Gastroesophageal sphincter (tissue), 4 donors: ENCODE results near the gene CCDC57. TPM values are rescaled to one million over a fixed set of nuclear protein-coding genes. Genes with fewer than 3 reads are reported as not detected.
A peak's percentile ranks its signal among the peaks of the same experiment; 100 is the strongest.

Source experiments
- ATAC-seq: fragments of 150-250 bp; one replicate; pipeline ENCODE4 v1.9.1; 2016; ENCODE audit warnings: mild to moderate bottlenecking, moderate library complexity
- H3K27ac ChIP-seq, 4 donors: fragments of 200-600 bp; sonication (generic) in 3 of 4; 1 replicate in 3 of 4; 2 replicates in 1 of 4; pipeline ENCODE4 v1.5.1; 2016 to 2019
- H3K27me3 ChIP-seq: fragments of 200-600 bp; sonication (generic); one replicate; pipeline ENCODE4 v1.5.1; 2019
- H3K36me3 ChIP-seq, 2 donors: fragments of 200-600 bp; sonication (generic); one replicate each; pipeline ENCODE4 v1.5.1; 2019; ENCODE audit warnings: control low read depth in 1 of 2
- H3K4me1 ChIP-seq, 3 donors: fragments of 200-600 bp; sonication (generic); 1 replicate in 2 of 3; 2 replicates in 1 of 3; pipeline ENCODE4 v1.5.1; 2016 to 2019; ENCODE audit warnings: control low read depth in 2 of 3
- H3K4me3 ChIP-seq, 2 donors: fragments of 200-600 bp; sonication (generic); one replicate each; pipeline ENCODE4 v1.5.1; 2019; ENCODE audit warnings: mild to moderate bottlenecking in 1 of 2, moderate library complexity in 1 of 2
- H3K9me3 ChIP-seq, 3 donors: fragments of 200-600 bp; sonication (generic); one replicate each; pipeline ENCODE4 v1.5.1; 2017 to 2019; ENCODE audit warnings: control low read depth in 2 of 3
- EP300 ChIP-seq: sonication (generic); formaldehyde crosslinking; IDR thresholded peaks from one replicate; pipeline ENCODE4 v1.6.1; 2017; ENCODE audit warnings: antibody characterized with exemption, mild to moderate bottlenecking
- POLR2A ChIP-seq, 2 donors: fragments of 450-650 bp; IDR thresholded peaks; one replicate each; pipeline ENCODE4 v1.6.1; 2017; ENCODE audit warnings: antibody characterized with exemption in 2 of 2, mild to moderate bottlenecking in 2 of 2, moderate library complexity in 1 of 2
- POLR2AphosphoS5 ChIP-seq: sonication (generic); formaldehyde crosslinking; IDR thresholded peaks from one replicate; pipeline ENCODE4 v1.6.1; 2017; ENCODE audit warnings: antibody characterized with exemption
- WGBS, 2 donors: methylation state at CpG; one replicate each; pipeline ENCODE4 v1.1.5; 2018; ENCODE audit warnings: low coverage in 1 of 2; 5-methylcytosine and 5-hydroxymethylcytosine counted together
- total RNA-seq, 4 donors: library from RNA; depleted of rRNA; stranded (reverse); fragments of >200 nt; gene quantifications; one replicate each; pipeline ENCODE4 v1.1.0, GENCODE V29; 2016
- TF ChIP-seq, protein P1 (sequence below), 4 experiments: fragments of 200-600 bp in 2 of 4; fragments of 450-650 bp in 2 of 4; sonication (generic) in 1 of 4; IDR thresholded peaks; one replicate each; pipeline ENCODE4 v1.5.1; 2017 to 2019; ENCODE audit warnings: antibody characterized with exemption in 4 of 4, mild to moderate bottlenecking in 2 of 4, moderate library complexity in 2 of 4

CCDC57 gene
- total RNA-seq, 4 donors from 2014 or later = 6.5 to 28.2 (median 16.2) TPM

DNA sequence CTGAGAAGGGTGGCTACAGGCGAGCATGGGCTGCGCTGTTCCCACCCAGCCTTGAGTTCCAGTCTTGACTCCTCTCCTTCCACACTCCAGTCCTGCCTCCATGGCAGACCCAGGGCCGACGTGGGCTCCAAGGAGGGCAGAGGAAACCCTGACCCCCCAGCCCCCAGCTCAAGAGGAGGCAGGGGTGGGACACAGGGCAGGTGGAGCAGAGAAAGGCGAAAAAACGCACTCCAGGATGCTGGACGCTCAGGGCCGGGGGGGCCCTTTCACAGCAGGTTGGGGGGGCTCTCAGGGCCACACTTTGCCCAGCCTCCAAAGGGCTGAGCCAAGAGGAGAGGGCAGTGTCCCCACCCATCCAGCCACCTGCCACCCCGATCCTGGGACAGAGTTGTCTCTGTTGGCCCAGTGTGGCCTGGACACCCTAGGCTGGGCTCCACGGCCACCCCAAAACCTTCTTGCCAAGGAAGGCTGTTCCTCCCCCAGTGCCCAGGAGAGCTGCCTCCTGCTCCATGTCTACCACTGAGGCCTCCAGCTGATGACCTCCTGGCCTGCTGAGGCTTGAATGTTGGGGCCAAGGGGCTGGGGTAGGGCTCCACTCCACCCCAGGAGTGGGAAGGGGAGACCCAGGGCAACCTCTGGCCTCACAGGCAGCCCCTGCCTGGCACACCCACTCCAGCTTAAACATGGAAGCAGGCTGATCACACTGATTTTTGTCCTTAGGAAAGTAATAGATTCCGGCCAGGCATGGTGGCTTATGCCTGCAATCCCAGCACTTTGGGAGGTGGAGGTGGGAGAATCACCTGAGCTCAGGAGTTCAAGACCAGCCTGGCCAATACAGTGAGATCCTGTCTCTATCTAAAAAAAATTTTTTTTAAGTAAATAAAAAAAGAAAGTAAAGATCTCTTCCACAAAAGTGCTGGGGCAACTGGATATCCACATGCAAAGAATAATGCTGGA is 7.4 kb upstream of the CCDC57 start:
- H3K4me3 ChIP-seq = no peak overlapping the region
- peaks cover 0 to 29% (median 7%) of the 10 kb centered on the region in 3 donors for H3K4me1 ChIP-seq
- no peak overlapping the region for H3K27ac ChIP-seq
- H3K9me3 ChIP-seq = no peaks in the 10 kb centered on the region
- H3K36me3 ChIP-seq = no peaks in the 10 kb centered on the region
- WGBS, 2 donors = 80% methylated on average over 1 of the region's 11 CpGs; no CpG with 5 or more reads in 1 of the 2 donors
- H3K27me3 ChIP-seq = no peaks in the 10 kb centered on the region
- TF ChIP-seq POLR2A (IDR thresholded peaks at IDR 0.05) = no peak
- TF ChIP-seq, protein P1, sequence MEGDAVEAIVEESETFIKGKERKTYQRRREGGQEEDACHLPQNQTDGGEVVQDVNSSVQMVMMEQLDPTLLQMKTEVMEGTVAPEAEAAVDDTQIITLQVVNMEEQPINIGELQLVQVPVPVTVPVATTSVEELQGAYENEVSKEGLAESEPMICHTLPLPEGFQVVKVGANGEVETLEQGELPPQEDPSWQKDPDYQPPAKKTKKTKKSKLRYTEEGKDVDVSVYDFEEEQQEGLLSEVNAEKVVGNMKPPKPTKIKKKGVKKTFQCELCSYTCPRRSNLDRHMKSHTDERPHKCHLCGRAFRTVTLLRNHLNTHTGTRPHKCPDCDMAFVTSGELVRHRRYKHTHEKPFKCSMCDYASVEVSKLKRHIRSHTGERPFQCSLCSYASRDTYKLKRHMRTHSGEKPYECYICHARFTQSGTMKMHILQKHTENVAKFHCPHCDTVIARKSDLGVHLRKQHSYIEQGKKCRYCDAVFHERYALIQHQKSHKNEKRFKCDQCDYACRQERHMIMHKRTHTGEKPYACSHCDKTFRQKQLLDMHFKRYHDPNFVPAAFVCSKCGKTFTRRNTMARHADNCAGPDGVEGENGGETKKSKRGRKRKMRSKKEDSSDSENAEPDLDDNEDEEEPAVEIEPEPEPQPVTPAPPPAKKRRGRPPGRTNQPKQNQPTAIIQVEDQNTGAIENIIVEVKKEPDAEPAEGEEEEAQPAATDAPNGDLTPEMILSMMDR (IDR thresholded peaks at IDR 0.05) = no peak
- no peak for TF ChIP-seq EP300
- no peak for TF ChIP-seq POLR2AphosphoS5
- ATAC-seq = no peak

GRCh38 chr17:82219083-82219482 is 6.4 kb upstream of the CCDC57 start:
- peaks cover 0 to 32% (median 7%) of the 10 kb centered on the region in 3 donors for H3K4me1 ChIP-seq
- H3K36me3 ChIP-seq = no peaks in the 10 kb centered on the region
- ATAC-seq = no peak
- H3K4me3 ChIP-seq = no peak overlapping the region
- no peaks in the 10 kb centered on the region for H3K9me3 ChIP-seq
- TF ChIP-seq, protein P1 (IDR thresholded peaks at IDR 0.05) = no peak
- TF ChIP-seq POLR2A (IDR thresholded peaks at IDR 0.05) = no peak
- no peak for TF ChIP-seq POLR2AphosphoS5
- no peak for TF ChIP-seq EP300
- H3K27ac ChIP-seq = no peak overlapping the region
- no peaks in the 10 kb centered on the region for H3K27me3 ChIP-seq
- no CpG with 5 or more reads among the region's 7 CpGs for WGBS, 2 donors

DNA sequence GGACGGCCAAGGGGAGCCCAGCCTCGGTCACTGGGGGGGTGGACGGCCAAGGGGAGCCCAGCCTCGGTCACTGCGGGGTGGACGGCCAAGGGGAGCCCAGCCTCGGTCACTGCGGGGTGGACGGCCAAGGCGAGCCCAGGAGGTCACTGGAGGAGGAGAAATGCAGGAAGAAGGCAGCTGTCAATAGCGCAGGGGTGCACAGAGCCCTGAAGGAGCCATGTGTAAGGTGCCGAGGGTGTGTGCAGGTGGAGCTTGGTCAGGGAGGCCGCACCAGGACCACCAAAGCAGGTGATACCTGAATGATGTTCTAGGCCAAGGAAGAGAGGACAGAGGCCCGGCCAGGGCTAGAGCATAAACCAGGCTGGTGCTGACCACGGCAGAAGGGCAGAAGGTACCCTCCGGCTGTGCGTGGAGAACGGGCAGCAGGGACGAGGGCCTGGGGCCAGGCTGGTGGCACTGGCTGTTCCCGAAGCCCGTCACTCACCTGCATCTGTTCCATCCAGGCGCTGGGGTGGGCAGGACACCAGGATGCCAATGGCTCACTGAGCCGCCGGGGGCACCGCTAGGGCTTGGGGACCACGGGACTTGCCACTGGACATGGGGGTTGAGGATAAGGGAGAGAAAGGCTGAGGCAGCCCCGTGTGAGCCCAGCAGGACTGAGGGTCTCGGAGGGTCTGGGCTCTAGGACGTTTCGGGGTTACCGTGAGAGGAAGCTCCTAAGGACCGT is 5.9 kb upstream of the CCDC57 start:
- H3K27me3 ChIP-seq = no peaks in the 10 kb centered on the region
- 90% methylated on average over 9 of the region's 32 CpGs; no CpG with 5 or more reads in 1 of the 2 donors for WGBS, 2 donors
- H3K27ac ChIP-seq = no peak overlapping the region
- H3K36me3 ChIP-seq = no peaks in the 10 kb centered on the region
- no peak for ATAC-seq
- no peak overlapping the region for H3K4me3 ChIP-seq
- H3K9me3 ChIP-seq = no peaks in the 10 kb centered on the region
- peaks cover 0 to 38% (median 7%) of the 10 kb centered on the region in 3 donors for H3K4me1 ChIP-seq
- TF ChIP-seq EP300 = no peak
- no peak for TF ChIP-seq POLR2A (IDR thresholded peaks at IDR 0.05)
- TF ChIP-seq, protein P1 (IDR thresholded peaks at IDR 0.05) = no peak
- TF ChIP-seq POLR2AphosphoS5 = no peak

- Histone ChIP-seq H3K4me1 (peaks cover 0 to 43% (median 7%) of the 10 kb centered on the region in 3 donors), H3K9me3 (no peaks in the 10 kb centered on the region), H3K27me3 (no peaks in the 10 kb centered on the region), H3K27ac (peak overlapping the region in 3 of 4 donors; percentile 53 to 75 (median 73)), H3K36me3 (no peaks in the 10 kb centered on the region), H3K4me3 (no peak overlapping the region)
- WGBS, 2 donors = 47% methylated on average over 3 of the region's 21 CpGs; no CpG with 5 or more reads in 1 of the 2 donors
- TF ChIP-seq, protein P1 (IDR thresholded peaks at IDR 0.05) = no peak
- TF ChIP-seq POLR2AphosphoS5 (no peak), POLR2A (IDR thresholded peaks at IDR 0.05) (no peak), EP300 (no peak)
- peak; percentile 32 for ATAC-seq
Measured at GRCh38 chr17:82217530-82218204, 5.0 kb upstream of the CCDC57 start.
